Coronary artery (tissue), 2 donors: ENCODE data around the gene LELP1.

Experiments used
- DNase-seq: peaks from one replicate; pipeline ENCODE4 v3.0.0-alpha.2; 2017; ENCODE audit warnings: low spot score
- H3K27ac ChIP-seq, 2 donors: fragments of 200-600 bp; sonication (generic); one replicate each; pipeline ENCODE4 v1.5.1; 2016 to 2019
- H3K4me3 ChIP-seq: fragments of 200-600 bp; sonication (generic); 2 replicates; pipeline ENCODE4 v1.5.1; 2016; ENCODE audit warnings: mild to moderate bottlenecking, moderate library complexity
- CTCF ChIP-seq: fragments of 200-600 bp; sonication (generic); IDR thresholded peaks from one replicate; pipeline ENCODE4 v1.5.1; 2019; ENCODE audit warnings: antibody characterized with exemption

The LELP1 gene

GRCh38 chr1:153192697-153193096, 10.5 kb upstream of the LELP1 start:
- Histone ChIP-seq H3K4me3 (no peak overlapping the region), H3K27ac (no peak overlapping the region)
- DNase-seq = no peak
- TF ChIP-seq CTCF = no peak

DNA sequence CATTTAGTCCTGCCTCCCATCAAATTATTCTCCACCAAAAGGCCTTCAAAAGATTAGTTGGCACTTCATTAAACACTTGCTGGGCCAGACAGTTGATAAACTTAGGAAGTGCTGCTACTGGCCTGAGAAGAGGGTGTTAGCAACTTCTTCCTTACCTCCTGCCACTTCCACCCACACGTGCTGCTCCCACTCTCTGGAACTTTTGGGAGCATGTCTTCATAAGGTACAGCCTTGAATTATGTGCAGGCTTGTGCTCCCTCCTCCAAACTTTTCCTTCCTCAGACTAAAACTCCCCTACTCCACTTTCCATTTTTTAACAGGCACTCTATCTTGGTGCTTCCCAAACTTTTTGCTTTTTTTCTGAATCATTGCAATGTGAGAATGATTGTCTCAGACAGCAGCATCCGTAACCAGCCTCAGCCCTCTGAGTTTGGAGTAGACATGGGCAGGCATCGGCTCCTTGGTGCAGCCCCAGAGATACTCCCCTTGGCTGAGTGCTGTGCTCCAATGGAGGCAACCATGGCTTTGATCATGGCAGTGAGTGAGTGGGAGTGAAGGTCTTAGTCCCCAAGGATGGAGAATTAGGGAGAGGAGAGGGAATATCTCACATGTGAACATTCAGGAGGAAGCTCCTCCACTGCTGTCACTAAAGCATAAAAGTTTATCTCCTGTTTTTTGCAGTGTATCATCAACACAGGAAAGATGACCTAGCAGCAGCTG, 8.7 kb upstream of the LELP1 start:
- Histone ChIP-seq H3K4me3 (no peak overlapping the region), H3K27ac (no peak overlapping the region)
- no peak for TF ChIP-seq CTCF
- no peak for DNase-seq

GRCh38 chr1:153195216-153195615, 8.0 kb upstream of the LELP1 start:
- no peak overlapping the region for H3K27ac ChIP-seq
- TF ChIP-seq CTCF = no peak
- no peak for DNase-seq
- no peak overlapping the region for H3K4me3 ChIP-seq

DNA sequence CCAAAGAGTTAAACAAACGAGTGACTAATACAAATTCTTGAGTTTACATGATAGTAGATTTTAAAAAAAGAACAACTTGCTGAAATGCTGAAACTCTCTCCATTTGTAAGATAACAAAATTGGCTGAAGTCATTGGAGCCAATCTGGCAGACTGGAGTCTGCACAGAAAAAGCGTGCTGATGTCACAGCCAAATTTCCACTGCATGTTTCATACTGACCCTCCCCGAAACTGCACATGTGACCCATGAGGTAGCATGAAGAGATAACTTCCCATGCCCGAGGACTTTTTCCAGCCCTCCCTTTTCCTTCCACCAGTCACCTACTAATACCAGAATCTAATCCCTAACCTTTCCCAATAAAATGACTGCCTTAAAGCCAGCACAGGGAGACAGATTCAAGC, 1.2 kb upstream of the LELP1 start:
- no peak for DNase-seq
- H3K27ac ChIP-seq = no peak overlapping the region
- no peak overlapping the region for H3K4me3 ChIP-seq
- TF ChIP-seq CTCF = no peak

DNA sequence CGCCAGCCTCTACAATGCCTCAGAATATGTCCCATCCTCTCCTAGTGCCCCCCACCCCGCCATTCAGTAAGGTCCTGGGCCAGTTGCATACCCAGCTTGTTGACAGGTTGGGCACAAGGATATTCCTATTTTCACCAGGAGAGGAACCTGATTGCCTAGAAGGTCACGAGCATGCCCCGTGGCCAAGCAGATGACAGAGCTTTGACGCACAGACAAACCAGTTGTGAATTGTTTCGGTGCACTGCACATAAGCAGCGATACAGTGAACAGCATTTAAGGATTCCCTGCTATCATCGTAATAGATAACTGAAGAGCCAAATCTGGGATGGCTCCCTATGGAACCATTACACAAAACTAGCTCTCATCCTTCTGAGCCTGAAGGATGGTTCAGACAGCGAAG, 3.4 kb downstream of the LELP1 start:
- TF ChIP-seq CTCF = no peak

DNA sequence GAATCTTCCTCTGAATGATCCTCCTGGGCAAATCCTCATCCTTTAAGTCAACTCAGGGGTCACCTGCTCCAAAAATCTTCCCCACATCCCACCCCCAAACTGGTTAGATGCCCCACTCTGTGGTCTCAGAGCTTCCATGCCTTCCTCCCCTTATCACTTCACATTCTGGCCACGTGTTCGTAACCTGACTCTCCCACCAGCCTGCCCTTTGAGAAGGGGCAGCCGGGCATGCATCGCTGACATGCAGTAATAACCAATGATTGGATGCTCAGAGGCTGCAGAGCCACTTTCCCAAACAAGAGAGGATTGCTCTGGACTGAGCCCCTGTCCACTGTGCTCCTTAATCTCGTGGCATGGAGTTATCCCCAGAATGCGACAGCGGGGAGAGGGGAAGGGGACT, 7.0 kb downstream of the LELP1 start:
- Histone ChIP-seq H3K4me3 (no peak overlapping the region), H3K27ac (no peak overlapping the region)
- no peak for DNase-seq
- TF ChIP-seq CTCF = no peak

More for the DNA sequence above, 3.4 kb downstream of the LELP1 start:
- DNase-seq = no peak
- Histone ChIP-seq H3K27ac (no peak overlapping the region), H3K4me3 (no peak overlapping the region)

DNA sequence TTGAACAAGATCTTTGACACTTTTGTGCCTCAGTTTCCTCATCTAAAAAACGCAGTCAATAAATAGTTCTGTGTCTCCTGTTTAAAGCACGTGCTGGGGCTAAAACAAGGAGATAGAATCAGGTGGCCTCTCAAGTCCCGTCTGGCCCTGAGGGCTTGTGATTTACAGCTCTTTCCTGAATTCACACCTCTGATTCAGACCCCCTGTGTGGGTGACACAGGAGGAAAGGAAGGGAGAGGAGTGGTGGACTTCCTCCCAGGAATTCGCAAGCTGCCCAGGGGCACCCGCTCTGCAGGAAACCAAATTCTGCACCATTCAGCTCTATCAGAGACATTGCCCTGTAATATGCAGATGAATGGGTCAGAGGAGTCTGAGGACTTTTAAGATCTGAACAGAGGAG, 9.0 kb downstream of the LELP1 start:
- H3K4me3 ChIP-seq = no peak overlapping the region
- no peak for TF ChIP-seq CTCF
- H3K27ac ChIP-seq = no peak overlapping the region
- DNase-seq = no peak
